ENCODE measurements around the gene EXTL2.
"Not testable (repeated sequence)": the region's sequence is repeated elsewhere in the genome, so short reads cannot be mapped to it uniquely, and the experiment has no call there.

Gene EXTL2

DNA sequence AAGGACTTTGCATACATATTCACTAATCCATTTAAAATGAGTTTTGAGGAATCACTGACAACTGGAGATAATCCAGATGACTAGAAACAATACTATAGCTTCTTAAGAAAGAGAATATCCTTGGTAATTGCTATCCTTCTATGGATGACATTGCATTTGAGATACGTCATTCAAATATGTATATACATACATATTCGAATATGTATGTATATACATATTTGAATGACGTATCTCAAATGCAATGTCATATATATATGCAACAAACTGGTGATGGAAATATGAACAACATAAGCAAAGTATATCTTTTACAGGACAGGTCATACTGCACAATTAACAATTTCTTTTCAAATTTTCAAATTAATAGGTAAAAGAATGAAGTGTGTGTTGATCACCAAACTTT lies 41.7 kb downstream of the EXTL2 start:
- no peak for DNase-seq

DNA sequence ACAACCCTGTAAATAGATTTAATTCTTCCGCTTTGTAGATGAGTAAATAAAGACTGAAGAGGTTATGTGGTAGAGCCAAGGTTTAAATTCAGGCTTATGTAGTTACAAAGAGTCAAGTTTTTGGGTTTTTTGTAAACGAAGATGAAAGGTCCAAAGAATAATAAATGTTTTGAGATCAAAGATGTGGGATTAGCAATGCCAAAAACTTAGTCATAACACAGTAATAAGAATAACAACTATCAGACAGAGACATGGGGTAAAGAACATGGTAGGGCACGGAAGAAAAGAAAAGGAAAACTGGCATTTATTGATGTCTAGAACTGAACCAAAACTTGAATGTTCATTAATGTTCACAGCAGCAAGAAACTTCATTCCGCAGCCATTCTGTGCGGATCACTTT lies 42.9 kb downstream of the EXTL2 start:
- no peak for DNase-seq

DNA sequence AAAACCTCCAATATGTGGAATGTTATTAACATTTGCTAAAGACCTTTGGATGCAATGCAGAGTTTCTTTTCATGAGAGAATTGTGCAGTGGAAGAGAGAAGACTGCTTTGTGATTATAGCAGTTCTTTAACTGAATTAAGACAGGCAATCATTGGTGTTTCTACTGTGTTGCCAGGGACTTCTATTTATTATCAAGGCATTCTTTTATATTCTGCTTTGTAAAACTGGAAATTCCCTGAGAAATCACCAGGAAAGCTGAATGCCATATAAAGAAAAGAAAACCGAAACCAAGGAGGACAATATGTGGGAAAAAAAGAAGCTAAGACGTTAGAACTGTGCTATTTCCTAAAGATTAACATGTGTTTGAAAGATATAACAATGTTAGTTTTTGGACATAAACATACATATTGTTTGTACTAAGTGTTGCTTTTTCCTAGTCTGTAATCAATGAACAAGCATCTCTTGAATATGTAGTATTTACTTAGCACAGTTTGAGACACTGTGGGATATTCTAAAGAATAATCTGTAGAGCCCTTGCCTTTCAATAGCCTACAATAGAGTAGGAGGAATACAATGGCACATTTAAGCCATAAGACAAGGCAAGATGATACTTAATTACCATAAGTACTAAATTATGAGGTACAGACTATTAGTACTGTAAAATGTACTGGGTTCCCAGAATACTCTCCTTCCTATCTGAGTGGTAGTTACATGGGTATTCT lies 47.1 kb downstream of the EXTL2 start:
- no peak for DNase-seq

DNA sequence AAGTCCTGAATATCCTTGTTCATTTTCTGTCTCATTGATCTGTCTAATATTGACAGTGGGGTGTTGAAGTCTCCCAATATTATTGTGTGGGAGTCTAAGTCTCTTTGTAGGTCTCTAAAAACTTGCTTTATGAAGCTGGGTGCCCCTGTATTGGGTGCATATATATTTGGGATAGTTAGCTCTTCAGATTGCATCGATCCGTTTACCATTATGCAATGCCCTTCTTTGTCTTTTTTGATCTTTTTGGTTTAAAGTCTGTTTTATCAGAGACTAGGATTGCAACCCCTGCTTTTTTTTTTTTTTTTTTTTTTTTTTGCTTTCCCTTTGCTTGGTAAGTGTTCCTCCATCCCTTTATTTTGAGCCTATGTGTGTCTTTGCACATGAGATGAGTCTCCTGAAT lies 51.5 kb downstream of the EXTL2 start:
- DNase-seq: not testable (repeated sequence)

DNA sequence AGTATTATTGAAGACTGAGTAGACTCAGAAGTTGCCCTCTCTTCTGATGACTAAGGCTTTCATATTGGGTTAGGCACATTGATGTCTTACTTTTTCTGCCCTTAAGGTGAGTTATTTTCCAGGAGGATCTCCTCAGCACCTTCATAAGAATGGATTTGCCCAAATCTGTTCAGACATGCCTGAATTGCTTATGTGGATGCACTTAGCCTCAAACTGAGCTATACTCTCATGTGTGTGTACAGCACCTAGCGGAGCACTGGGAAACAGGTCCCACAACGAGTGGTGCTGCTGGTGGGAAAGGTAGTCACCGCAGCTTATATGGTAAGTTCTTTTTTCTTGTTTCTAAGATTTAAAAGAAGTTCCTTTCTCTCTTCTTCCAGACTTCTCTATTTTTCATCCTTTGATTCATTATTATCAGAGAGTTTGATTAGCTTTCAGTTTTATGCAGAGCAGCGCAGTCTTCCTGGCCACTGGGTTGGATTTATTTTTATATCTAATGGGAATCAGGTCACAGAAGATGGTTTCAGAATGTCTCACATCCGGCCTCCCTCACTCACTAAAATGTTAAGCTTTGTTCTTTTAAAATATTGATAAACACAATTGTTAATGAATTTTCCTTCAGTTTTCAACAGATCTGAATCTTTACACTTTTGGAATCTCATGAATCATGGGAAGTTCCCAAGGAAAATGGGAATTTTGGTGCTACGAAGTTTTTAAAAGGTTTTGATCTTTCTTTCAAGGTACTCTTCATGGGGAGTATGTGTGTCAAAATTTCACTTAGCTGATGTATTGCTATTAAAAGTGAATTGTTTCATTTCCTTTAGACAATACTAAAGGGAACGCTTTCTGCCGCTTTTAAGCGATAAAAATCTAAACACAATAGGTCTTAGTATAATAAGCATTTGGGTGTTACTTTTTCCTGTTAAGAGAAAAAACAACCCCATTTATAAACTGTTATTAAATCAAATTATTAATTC lies 58.5 kb downstream of the EXTL2 start:
- no peak for DNase-seq

DNA sequence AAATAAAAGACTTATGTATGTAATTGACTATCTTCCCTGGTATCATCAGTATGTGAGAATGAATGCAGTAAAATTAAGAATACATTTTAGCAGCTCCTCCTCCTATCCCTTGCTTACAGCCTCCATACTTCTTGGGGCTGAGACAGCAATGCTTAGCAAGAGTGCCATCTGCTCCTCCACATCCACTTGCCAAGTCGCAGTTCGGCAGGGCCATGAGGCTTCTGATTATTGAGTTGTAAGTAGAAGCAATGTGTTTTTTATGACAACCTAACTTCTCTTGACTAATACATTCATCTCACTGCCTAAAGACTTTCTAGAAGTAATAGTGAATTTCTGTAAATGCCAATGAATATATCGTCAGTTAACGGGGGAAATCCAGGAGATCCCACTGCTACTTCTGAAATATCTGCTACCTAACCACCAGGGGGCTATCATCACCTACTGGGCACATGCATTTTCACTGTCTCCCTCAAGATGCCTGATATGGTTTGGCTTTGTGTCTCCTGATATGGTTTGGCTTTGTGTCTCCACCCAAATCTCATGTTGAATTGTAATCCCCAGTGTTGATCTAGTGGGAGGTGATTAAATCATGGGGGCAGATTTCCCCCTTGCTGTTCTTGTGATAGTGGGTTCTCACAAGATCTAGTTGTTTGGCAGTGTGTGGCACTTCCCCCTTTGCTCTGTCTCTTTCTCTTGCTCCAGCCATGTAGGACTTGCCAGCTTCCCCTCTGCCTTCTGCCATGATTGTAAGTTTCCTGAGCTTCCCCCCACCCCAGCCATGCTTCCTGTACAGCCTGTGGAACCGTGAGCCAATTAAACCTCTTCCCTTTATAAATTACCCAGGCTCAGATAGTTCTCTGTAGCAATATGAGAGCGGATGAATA lies 59.6 kb downstream of the EXTL2 start:
- DNase-seq: peak; percentile 7

DNA sequence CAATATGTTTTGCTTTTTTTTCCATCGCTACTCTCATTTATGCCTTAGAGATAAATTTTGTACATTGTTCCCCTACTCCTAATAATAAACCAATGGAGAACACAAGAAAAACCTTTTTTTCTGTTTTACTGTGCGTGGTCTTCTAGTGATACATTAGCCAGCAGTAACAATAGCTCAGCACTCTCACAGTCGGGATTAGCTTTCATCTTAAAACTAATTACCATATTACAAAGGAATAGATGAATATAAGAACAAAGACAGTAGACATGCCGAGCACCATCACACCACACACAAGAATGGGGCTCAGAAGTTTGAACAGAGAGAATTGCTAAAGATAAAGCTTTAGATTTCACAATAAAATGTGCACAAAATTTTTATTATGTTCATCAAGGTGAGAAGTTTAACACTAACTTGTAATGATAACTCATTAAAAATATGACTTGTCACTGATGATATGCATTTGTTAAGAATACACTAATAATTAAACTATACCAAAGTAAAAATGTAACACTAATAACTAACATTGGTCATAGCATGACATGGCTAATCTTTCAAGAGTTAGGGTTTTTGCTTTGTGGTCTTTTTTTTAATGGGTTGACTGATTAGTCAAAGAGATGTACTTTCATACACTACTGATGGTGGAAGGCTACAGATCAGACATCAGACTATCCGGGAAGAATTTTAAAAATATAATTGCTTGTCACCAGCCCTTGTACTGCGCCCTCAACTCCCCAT lies 61.8 kb downstream of the EXTL2 start:
- no peak for DNase-seq

DNA sequence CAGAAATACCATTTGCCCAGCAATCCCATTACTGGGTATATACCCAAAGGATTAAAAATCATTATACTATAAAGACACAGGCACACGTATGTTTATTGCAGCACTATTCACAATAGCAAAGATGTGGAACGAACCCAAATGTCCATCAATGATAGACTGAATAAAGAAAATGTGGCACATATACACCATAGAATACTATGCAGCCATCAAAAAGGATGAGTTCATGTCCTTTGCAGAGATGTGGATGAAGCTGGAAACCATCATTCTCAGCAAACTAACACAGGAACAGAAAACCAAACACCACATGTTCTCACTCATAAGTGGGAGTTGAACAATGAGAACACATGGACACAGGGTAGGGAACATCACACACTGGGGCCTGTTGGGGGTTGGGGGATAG lies 69.0 kb downstream of the EXTL2 start:
- not testable (repeated sequence) for DNase-seq
